ENCODE measurements around the gene ASCC2. TPM values are rescaled to one million over a fixed set of nuclear protein-coding genes. Genes with fewer than 3 reads are reported as not detected.
"Not testable (repeated sequence)": the region's sequence is repeated elsewhere in the genome, so short reads cannot be mapped to it uniquely, and the experiment has no call there.

Gene ASCC2, protein sequence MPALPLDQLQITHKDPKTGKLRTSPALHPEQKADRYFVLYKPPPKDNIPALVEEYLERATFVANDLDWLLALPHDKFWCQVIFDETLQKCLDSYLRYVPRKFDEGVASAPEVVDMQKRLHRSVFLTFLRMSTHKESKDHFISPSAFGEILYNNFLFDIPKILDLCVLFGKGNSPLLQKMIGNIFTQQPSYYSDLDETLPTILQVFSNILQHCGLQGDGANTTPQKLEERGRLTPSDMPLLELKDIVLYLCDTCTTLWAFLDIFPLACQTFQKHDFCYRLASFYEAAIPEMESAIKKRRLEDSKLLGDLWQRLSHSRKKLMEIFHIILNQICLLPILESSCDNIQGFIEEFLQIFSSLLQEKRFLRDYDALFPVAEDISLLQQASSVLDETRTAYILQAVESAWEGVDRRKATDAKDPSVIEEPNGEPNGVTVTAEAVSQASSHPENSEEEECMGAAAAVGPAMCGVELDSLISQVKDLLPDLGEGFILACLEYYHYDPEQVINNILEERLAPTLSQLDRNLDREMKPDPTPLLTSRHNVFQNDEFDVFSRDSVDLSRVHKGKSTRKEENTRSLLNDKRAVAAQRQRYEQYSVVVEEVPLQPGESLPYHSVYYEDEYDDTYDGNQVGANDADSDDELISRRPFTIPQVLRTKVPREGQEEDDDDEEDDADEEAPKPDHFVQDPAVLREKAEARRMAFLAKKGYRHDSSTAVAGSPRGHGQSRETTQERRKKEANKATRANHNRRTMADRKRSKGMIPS
- 48.0 and 49.1 TPM in 2 replicates for total RNA-seq (2014; rRNA removed; shearing (Covaris generic))
- 38.7 and 39.7 TPM in 2 replicates for polyA plus RNA-seq (2015; cell fraction: cytosol; rRNA removed)
- polyA plus RNA-seq (2015; cell fraction: nucleus; rRNA removed): 48.7 and 60.7 TPM in 2 replicates

GRCh38 chr22:29837741-29838598 is at the start of gene ASCC2:
TSS of gene ASCC2 (minus strand) at chr22:29838274. CDS start at chr22:29832325, 5,949 bp downstream.
- DNase-seq (ENCODE audit: low read depth): peak; percentile 97

DNA sequence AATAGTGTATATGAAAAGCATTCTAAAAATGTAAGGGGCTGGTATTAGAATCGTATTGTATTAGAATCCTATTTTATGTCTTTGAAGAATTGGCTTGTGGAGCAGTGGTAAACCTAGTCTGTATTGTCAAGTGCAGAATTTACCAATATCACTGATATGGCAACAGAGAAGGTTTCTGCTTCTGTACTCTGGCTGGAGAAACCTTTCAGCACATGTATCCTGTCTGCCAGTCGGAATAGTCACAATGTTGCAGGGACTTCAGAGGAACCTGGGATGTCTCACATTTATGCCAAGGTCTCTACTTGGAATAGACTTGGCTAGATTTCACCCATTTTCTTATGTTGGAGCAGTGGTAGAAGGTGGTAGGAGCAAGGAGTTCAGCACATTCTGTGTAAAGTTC is 49.3 kb upstream of the ASCC2 start:
- no peak for DNase-seq (ENCODE audit: low read depth)

DNA sequence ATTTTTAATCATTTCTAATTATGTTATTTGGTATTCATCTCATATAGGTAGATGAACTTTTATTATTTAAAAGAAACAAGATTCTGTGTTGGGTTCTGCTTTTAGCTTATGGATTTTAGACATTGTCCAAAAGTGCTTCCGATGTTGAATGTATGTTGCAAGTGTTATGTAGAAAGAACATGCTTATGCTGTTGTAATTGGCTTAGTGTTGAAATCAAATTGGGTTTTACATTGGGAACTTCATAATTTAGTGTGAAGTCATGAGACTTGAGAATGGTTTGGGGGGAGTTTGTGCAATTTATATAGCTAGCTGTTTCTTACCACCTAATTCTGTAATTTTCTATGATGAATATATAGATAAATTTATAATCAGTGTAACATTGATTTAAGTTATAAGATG is 48.5 kb upstream of the ASCC2 start:
- no peak for DNase-seq (ENCODE audit: low read depth)

GRCh38 chr22:29885610-29886009 is 47.5 kb upstream of the ASCC2 start:
- DNase-seq (ENCODE audit: low read depth): no peak

DNA sequence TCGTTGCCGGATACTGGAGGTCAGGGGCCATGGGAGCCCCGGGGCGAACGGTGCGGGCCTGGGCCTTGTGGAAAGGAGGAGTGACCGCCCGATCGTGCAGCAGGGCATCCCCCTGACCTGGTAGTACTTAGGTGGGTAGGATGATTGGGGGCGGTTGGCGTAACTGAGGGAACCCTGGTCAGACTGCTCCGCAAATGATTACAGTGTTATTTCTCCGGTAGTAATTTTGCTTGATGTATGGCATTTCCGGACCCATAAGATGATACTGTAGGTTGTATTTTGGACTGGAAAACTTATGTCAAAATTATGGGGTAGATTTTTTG is 45.7 kb upstream of the ASCC2 start:
- no peak for DNase-seq (ENCODE audit: low read depth)

DNA sequence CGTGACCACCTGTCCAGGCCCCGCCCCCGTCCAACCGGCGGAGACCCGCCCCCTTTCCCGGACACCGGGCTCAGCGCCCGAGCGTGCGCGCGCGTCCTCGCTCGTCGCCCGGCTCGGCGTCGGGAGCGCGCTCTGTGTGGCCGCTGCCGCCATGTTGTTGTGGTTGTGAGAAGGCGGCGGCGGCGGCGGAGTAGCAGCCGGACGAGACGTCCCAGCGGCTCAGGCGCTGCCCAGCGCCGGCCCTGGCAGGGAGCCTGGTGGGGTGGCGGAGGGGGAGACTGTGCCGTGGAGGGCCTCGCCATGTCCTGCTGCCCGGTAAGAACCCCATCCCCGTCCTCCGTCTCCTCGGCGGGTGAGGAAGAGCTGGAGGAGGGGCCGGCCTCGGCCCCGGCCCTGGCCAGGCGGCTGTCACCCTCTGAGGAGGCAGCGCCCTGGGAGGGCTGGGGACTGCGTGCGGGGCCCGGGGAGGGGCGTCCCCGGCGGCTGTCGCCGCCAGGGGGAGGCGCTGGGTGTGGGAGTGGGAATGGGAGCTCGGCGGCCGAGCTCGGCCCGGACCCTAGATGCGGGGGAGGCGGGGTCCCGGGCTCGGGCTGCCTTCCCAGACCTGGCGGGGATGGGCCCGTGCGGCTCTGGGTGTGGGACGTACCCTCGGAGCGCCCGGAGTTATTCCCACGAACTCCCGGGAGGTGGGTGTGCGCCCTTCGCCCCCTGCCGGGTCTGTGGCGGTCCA is 45.1 kb upstream of the ASCC2 start, which contains the start of gene MTMR3:
MTMR3 (plus strand) TSS at position 130 of the 730 bp plus-strand sequence. CDS start 87,886 bp downstream, outside the sequence.
- peak; percentile 82 for DNase-seq (ENCODE audit: low read depth)

GRCh38 chr22:29882716-29883044 is 44.6 kb upstream of the ASCC2 start:
- DNase-seq (ENCODE audit: low read depth): no peak

GRCh38 chr22:29879753-29880152 is 41.7 kb upstream of the ASCC2 start:
- DNase-seq (ENCODE audit: low read depth): peak; percentile 41

GRCh38 chr22:29877620-29878019 is 39.5 kb upstream of the ASCC2 start:
- DNase-seq (ENCODE audit: low read depth): no peak

GRCh38 chr22:29873943-29874342 is 35.9 kb upstream of the ASCC2 start:
- no peak for DNase-seq (ENCODE audit: low read depth)

GRCh38 chr22:29872989-29873388 is 34.9 kb upstream of the ASCC2 start:
- no peak for DNase-seq (ENCODE audit: low read depth)

- no peak for DNase-seq (ENCODE audit: low read depth)
Measured at GRCh38 chr22:29872144-29872893, 34.2 kb upstream of the ASCC2 start.

GRCh38 chr22:29871684-29872083 is 33.6 kb upstream of the ASCC2 start:
- no peak for DNase-seq (ENCODE audit: low read depth)

DNA sequence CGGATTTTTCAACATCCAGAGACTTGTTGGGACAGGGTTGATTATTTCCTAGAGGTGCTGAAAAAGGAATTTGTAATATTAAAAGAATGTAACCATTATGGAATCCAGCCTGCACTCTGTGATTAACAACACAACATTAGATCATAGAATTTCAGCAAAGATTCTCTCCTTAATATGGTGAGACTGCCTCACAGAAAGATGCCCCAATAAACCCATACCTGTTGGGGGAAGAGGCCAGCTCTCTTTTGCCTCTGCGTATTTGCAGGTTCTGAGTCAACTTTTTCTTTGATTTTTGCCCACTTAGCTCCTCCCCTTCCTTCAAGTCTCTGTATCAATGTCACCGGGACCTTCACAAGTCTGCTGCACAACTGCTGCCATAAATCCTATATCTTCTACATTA is 32.5 kb upstream of the ASCC2 start:
- no peak for DNase-seq (ENCODE audit: low read depth)

DNA sequence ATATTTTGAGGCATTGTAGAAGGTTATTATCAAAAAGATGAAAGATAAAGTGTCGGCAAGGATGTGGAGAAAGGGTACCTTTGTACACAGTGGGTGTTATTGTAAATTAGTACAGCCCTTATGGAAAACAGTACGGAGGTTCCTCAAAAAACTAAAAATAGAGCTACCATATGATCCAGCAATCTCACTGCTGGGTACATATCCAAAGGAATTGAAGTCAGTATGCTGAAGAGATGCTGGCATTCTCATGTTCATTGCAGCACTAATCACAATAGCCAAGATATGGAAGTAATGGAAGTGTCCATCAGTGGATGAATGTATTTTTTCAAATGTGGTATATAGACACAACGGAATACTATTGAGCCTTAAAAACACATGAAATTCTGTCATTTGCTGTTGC is 29.8 kb upstream of the ASCC2 start:
- no peak for DNase-seq (ENCODE audit: low read depth)

GRCh38 chr22:29867260-29867659 is 29.2 kb upstream of the ASCC2 start:
- no peak for DNase-seq (ENCODE audit: low read depth)

DNA sequence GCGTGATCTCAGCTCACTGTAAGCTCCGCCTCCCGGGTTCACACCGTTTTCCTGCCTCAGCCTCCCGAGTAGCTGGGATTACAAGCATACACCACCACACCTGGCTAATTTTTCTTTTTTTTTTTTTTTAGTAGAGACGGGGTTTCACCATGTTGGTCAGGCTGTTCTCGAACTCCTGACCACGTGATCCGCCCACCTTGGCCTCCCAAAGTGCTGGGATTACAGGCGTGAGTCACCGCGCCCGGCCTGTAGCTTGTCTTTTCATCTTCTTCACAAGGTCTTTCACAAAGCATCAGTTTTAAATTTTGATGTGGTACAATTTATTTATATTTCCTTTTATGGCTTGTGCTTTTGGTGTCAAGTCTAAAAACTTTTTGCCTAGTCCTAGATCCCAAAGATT is 27.5 kb upstream of the ASCC2 start:
- not testable (repeated sequence) for DNase-seq (ENCODE audit: low read depth)

DNA sequence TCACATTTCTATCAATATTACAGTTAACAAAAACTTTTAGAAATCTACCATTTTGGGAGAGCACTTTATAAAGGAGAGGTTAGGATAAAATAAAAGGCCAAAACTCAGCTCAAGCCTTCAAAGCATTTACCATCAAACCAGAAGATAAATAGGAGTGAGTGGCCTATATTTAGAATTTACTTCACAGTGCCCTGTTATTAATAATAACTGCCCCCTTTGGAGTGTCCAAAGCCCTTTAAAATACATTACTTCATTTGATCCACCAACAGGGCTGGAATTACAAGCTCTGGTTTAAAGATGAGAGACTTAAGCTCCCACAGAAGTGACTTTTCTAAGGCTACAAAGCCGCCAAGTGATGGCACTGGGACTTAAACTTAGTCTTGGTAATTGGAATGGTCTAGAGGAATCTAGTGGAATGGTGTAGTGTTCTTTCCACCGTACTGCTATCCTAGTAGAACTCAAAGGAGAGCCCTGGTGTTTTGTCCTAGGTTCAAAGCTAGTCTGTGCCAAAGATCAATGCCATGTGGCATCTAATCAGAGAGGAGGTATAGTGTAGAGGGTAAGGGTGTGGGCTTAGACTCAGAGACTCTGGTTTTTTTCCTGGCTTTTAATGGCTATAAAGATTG is 23.7 kb upstream of the ASCC2 start:
- DNase-seq (ENCODE audit: low read depth): no peak

GRCh38 chr22:29860006-29860766 is 22.1 kb upstream of the ASCC2 start:
- DNase-seq (ENCODE audit: low read depth): no peak
